Measurements from ENCODE around the gene NOP9.

NOP9 gene

GRCh38 chr14:24280797-24281460, 18.7 kb upstream of the NOP9 start:
- no peak for DNase-seq

DNA sequence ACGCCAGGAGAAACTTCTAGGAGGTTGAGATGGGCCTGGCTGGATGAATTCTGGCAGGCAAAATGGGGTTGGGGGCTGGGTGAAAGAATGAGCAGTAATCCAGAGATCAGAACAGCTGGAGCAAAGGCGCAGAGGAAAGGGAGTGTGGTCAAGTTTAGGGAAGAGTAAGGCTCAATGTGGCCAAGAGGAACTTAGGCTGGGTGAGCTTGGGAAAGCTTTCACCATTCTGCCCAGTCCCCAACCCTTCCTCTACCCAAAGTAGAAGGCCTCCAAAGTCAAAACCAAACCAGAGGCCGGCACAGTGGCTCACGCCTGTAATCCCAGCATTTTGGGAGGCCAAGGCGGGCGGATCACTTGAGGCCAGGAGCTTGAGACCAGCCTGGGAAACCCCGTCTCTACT, 18.0 kb upstream of the NOP9 start:
- no peak for DNase-seq

DNA sequence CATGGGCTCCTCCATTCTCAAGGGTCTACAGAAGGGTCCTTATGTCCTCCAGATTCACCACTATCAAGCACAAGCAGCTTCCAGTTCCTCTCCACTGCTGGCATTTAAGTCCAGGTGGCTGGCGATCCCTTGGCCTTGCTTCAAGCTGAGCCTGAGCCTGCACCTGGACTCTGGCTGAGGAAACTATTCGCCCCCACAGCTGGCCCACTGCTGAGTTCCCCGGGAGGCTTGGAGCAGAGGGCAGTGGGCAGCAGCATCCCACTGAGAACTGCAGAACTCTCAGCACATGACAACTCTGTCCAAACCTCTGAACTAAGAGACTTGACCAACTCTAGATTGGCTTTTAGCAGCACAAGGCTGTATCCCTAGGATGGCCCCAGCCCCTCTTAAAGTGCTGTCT, 16.9 kb upstream of the NOP9 start:
- DNase-seq: no peak

- no peak for DNase-seq
Observed at GRCh38 chr14:24283796-24284460, 15.7 kb upstream of the NOP9 start.

GRCh38 chr14:24284501-24285035, 15.1 kb upstream of the NOP9 start:
- no peak for DNase-seq

DNA sequence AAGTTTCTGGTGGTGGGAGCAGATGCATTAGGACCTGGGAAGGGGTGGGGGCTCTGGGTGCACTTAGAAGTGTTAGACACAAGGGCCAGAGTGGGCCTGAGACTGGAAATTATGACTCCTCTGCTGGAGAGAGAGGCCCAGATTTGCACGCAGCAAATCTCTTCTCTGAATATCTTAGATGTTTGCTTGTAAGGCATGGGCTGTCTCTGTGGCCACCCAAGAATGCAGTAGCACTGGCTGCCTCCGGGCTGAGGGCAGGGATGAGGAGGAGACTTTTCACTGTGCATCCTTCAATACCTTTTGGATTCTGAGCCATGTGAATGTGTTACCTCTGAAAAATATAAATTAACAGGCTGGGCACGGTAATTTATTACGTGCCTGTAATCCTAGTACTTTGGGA, 14.3 kb upstream of the NOP9 start:
- no peak for DNase-seq

DNA sequence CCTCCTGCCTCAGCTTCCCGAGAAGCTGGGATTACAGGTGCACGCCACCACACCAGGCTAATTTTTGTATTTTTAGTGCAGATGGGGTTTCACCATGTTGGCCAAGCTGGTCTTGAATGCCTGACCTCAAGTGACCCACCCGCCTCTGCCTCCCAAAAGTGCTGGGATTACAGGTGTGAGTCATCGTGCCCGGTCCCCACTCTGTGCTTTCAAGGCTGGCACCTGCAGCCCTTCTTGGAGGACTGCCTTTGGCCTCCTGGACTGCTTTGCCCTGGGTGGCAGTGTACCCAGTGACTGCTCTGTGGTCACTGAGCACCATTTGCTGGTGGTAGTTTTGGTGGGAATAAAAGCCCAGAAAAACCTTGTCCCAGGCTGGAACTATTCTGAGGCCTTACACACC, 12.7 kb upstream of the NOP9 start:
- DNase-seq: no peak

GRCh38 chr14:24289649-24290280, 9.9 kb upstream of the NOP9 start:
- no peak for DNase-seq

- no peak for DNase-seq
Observed at GRCh38 chr14:24290746-24291145, 8.9 kb upstream of the NOP9 start.

GRCh38 chr14:24291446-24292117, 8.1 kb upstream of the NOP9 start:
- no peak for DNase-seq

DNA sequence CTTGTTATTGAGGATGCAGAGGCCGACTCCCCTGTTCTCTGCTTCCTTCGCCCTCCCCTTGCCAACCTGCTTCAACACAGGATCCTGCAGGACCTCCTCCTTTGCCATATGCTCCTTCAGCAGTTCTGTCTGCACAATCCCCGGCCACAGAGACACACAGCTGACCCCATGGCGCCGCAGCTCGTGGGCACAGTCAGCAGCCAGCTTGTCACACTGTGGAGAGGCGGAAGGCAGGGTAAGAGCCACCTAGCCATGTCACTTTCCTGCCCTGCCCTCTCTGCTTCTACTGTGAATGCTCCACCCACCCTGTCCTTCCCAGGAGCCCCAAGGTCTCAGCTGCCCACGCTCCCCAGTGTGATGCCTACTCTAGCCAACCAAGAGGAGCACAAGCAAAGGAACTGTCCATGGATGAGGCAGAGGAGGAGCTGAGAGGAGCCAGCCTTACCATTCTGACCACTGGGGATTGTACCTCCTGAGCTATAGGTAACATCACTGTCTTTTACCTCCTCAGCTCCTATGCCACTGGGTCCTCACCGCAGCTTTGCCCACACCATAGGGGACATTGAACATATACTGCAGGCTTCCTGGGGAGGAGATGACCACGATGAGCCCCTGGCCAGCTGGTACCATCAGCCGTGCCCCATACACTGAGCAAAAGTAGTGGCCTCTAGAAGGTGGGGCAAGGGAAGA, 7.4 kb upstream of the NOP9 start:
- no peak for DNase-seq

- DNase-seq: no peak
Observed at GRCh38 chr14:24293525-24293924, 6.1 kb upstream of the NOP9 start.

GRCh38 chr14:24296341-24297157, 3.1 kb upstream of the NOP9 start:
- no peak for DNase-seq

- DNase-seq: no peak
Observed at GRCh38 chr14:24297190-24297964, 2.3 kb upstream of the NOP9 start.

- no peak for DNase-seq
Observed at GRCh38 chr14:24298892-24299254, 777 bp upstream of the NOP9 start.

- DNase-seq: no peak
Observed at GRCh38 chr14:24300326-24300980, 803 bp downstream of the NOP9 start.

- no peak for DNase-seq
Observed at GRCh38 chr14:24304019-24304387, 4.4 kb downstream of the NOP9 start.

GRCh38 chr14:24307156-24307574, 7.5 kb downstream of the NOP9 start:
- no peak for DNase-seq

GRCh38 chr14:24307575-24308341, 8.1 kb downstream of the NOP9 start, which contains the start of gene CIDEB:
Gene CIDEB (minus strand): TSS chr14:24307977. CDS start chr14:24307858, 119 bp downstream.
- DNase-seq: peak; percentile 65

All from right kidney (tissue), 1 donor.